WI38 (cell line): ENCODE results near the gene LCN6.

ENCODE experiments used
- H3K4me3 ChIP-seq: 2 replicates; pipeline ENCODE4 v1.5.1; 2011; ENCODE audit warnings: low read depth, mild to moderate bottlenecking, control low read depth, low read length
- CTCF ChIP-seq: IDR thresholded peaks from 2 replicates; pipeline ENCODE4 v1.5.1; 2012; ENCODE audit warnings: low read depth, mild to moderate bottlenecking, control low read depth, low read length

LCN6 gene

GRCh38 chr9:136694163-136694871, 54.0 kb downstream of the LCN6 start:
- peak; percentile 55 for TF ChIP-seq CTCF
- H3K4me3 ChIP-seq, result no peak overlapping the region
